Uterus (tissue), 4 donors: ENCODE results near the gene CDC27. TPM values are rescaled to one million over a fixed set of nuclear protein-coding genes. Genes with fewer than 3 reads are reported as not detected.

ENCODE experiments used
- DNase-seq, 2 donors: peaks; one replicate each; pipeline ENCODE4 v3.0.0-alpha.2; 2019 to 2020
- H3K27ac ChIP-seq, 2 donors: fragments of 200-600 bp; sonication (generic); 1 replicate in 1 of 2; 2 replicates in 1 of 2; pipeline ENCODE4 v1.5.1; 2016 to 2018
- H3K27me3 ChIP-seq, 2 donors: fragments of 200-600 bp; sonication (generic); one replicate each; pipeline ENCODE4 v1.5.1; 2018 to 2019; ENCODE audit warnings: control low read depth in 1 of 2
- H3K36me3 ChIP-seq, 2 donors: fragments of 200-600 bp; sonication (generic); one replicate each; pipeline ENCODE4 v1.5.1; 2019; ENCODE audit warnings: control low read depth in 1 of 2
- H3K4me1 ChIP-seq, 2 donors: fragments of 200-600 bp; sonication (generic); one replicate each; pipeline ENCODE4 v1.5.1; 2018 to 2019; ENCODE audit warnings: control low read depth in 1 of 2
- H3K4me3 ChIP-seq, 2 donors: fragments of 200-600 bp; sonication (generic); 1 replicate in 1 of 2; 2 replicates in 1 of 2; pipeline ENCODE4 v1.5.1; 2018 to 2019; ENCODE audit warnings: mild to moderate bottlenecking in 1 of 2
- H3K9me3 ChIP-seq, 2 donors: fragments of 200-600 bp; sonication (generic); one replicate each; pipeline ENCODE4 v1.5.1; 2019; ENCODE audit warnings: control low read depth in 1 of 2
- CTCF ChIP-seq, 4 experiments: fragments of 200-600 bp in 2 of 4; fragments of 450-650 bp in 2 of 4; sonication (generic) in 2 of 4; IDR thresholded peaks; one replicate each; pipeline ENCODE4 v1.5.1; 2016 to 2019; ENCODE audit warnings: antibody characterized with exemption in 4 of 4, mild to moderate bottlenecking in 2 of 4, moderate library complexity in 1 of 4
- POLR2A ChIP-seq, 2 donors: fragments of 450-650 bp; IDR thresholded peaks; one replicate each; pipeline ENCODE4 v1.6.1; 2016; ENCODE audit warnings: antibody characterized with exemption in 2 of 2, mild to moderate bottlenecking in 1 of 2, moderate library complexity in 1 of 2
- intact Hi-C: fragments of 100-400 bp; cut with DNase I; formaldehyde crosslinking; loops from one replicate; pipeline ENCODE4 v1.15.1; 2023; ENCODE audit warnings: low total_unique reads
- total RNA-seq, 4 donors: library from RNA; depleted of rRNA in 3 of 4; stranded (reverse); fragments of >200 nt in 3 of 4; gene quantifications; one replicate each; pipeline versions ENCODE4 v1.1.0 to v1.2.4, GENCODE V29; 2014 to 2023
- donor health status: DM: yes; HTN: yes; CAD: no.

CDC27 gene
- total RNA-seq, 4 donors from 2014 or later, result 87.1 to 129 (median 108) TPM

GRCh38 chr17:47213540-47213939 is 24.4 kb upstream of the CDC27 start:
- H3K4me3 ChIP-seq, result no peak overlapping the region
- TF ChIP-seq POLR2A (IDR thresholded peaks at IDR 0.05) (no peak), CTCF (IDR thresholded peaks at IDR 0.05) (no peak)
- intact Hi-C loops, result no loop called here
- no peaks in the 10 kb centered on the region for H3K27me3 ChIP-seq
- no peaks in the 10 kb centered on the region for H3K36me3 ChIP-seq
- no peak for DNase-seq
- H3K9me3 ChIP-seq, result no peaks in the 10 kb centered on the region
- no peak overlapping the region for H3K27ac ChIP-seq
- no peaks in the 10 kb centered on the region for H3K4me1 ChIP-seq

GRCh38 chr17:47212458-47212857 is 23.4 kb upstream of the CDC27 start:
- Histone ChIP-seq H3K36me3 (no peaks in the 10 kb centered on the region), H3K27ac (no peak overlapping the region), H3K4me1 (no peaks in the 10 kb centered on the region), H3K4me3 (no peak overlapping the region), H3K27me3 (no peaks in the 10 kb centered on the region), H3K9me3 (no peaks in the 10 kb centered on the region)
- TF ChIP-seq POLR2A (IDR thresholded peaks at IDR 0.05) (no peak), CTCF (IDR thresholded peaks at IDR 0.05) (no peak)
- intact Hi-C loops, result no loop called here
- DNase-seq, result no peak

GRCh38 chr17:47210779-47211178 is 21.7 kb upstream of the CDC27 start:
- intact Hi-C loops, result no loop called here

GRCh38 chr17:47210105-47210504 is 21.0 kb upstream of the CDC27 start:
- TF ChIP-seq CTCF (IDR thresholded peaks at IDR 0.05) (no peak), POLR2A (IDR thresholded peaks at IDR 0.05) (no peak)
- intact Hi-C loops, result no loop called here
- Histone ChIP-seq H3K9me3 (no peaks in the 10 kb centered on the region), H3K36me3 (no peaks in the 10 kb centered on the region), H3K4me3 (no peak overlapping the region), H3K27ac (no peak overlapping the region), H3K4me1 (no peaks in the 10 kb centered on the region), H3K27me3 (no peaks in the 10 kb centered on the region)
- DNase-seq, result no peak

More at GRCh38 chr17:47210779-47211178, 21.7 kb upstream of the CDC27 start:
- Histone ChIP-seq H3K9me3 (no peaks in the 10 kb centered on the region), H3K27ac (no peak overlapping the region), H3K4me1 (no peaks in the 10 kb centered on the region), H3K36me3 (no peaks in the 10 kb centered on the region), H3K27me3 (no peaks in the 10 kb centered on the region), H3K4me3 (no peak overlapping the region)
- no peak for TF ChIP-seq CTCF (IDR thresholded peaks at IDR 0.05)
- no peak for TF ChIP-seq POLR2A (IDR thresholded peaks at IDR 0.05)
- DNase-seq, result no peak

GRCh38 chr17:47209499-47209898 is 20.4 kb upstream of the CDC27 start:
- no peak overlapping the region for H3K27ac ChIP-seq
- H3K4me1 ChIP-seq, result no peaks in the 10 kb centered on the region
- no peak for DNase-seq
- intact Hi-C loops, result no loop called here
- H3K4me3 ChIP-seq, result no peak overlapping the region
- H3K36me3 ChIP-seq, result no peaks in the 10 kb centered on the region
- H3K9me3 ChIP-seq, result no peaks in the 10 kb centered on the region
- no peaks in the 10 kb centered on the region for H3K27me3 ChIP-seq
- no peak for TF ChIP-seq POLR2A (IDR thresholded peaks at IDR 0.05)
- TF ChIP-seq CTCF (IDR thresholded peaks at IDR 0.05), result no peak
